Mucosa of gallbladder (tissue), 1 donor: ENCODE results near the gene TTC39C. TPM values are rescaled to one million over a fixed set of nuclear protein-coding genes. Genes with fewer than 3 reads are reported as not detected.

ENCODE experiments used
- DNase-seq: peaks from one replicate; pipeline ENCODE4 v3.0.0-alpha.2; 2020; ENCODE audit warnings: low spot score
- total RNA-seq: library from RNA; stranded (reverse); gene quantifications from one replicate; pipeline ENCODE4 v1.2.1, GENCODE V29; 2021
- donor health status: DM: no; HTN: no; CAD: no.

Gene TTC39C
- 55.4 TPM for total RNA-seq

DNA sequence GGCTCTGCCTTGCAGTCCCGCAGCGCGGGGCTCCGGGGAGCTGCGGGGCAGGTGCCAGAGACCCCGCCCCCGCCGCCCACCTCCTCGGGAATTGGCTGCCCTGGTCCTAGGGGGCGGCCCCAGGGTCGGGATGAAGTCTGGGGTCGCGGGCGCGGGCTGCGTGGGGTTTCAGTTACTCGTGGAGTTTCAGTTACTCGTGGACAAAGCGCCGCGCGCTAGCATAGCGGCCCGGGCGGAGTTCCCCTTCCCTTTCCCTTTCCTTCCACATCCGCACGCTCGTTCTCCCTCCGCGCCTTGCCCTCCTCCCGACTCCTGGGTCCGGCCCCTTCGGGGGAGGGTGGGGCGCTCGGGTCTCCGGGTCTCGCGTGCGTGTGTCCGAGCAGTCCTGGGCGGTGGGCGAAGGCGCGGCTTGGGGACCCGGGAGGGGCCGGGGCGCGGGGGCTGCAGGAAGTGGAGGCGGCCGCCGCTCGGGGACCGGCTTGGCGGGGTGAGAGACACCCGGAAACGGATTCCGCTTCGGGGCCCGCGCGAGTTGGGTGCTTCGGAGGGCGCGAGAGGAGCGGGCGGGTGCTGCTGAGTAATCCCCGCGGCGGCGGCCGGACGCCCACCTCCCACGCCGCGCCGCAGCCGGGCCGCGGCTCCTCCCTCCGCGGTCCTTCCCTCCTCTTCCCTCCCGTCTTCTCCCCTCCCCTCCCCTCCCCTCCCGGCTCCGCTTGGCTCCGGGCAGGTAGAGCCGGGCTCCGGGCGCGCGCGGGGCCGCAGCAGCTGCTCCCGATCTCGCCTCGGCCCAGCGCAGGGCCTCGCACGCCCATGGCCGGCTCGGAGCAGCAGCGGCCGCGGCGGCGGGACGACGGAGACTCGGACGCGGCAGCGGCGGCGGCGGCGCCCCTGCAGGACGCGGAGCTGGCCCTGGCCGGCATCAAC lies at the start of gene TTC39C:
Gene TTC39C (plus strand): TSS at position 693 of the 924 bp plus-strand sequence. CDS start 118 bp downstream, at position 811.
- DNase-seq = peak; percentile 62

DNA sequence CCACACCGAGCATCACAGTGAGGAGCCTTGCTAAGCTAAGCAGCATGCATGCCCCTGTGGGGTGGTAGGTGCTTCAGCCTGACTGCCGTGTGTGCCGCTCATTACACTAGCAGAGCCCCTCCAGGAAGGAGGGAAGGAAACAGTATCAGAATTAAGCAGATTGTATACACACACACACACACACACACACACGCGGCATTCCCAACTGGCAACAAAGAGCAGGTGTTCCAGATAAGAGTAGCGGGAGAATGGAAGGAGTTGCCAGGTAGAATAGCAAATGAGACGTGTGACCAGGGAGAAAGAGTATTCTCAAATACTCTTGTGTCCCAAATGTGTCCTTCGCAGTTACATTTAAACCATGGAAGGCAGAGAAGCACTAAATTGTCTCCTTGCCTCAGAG lies 47.6 kb upstream of the TTC39C start:
- DNase-seq = no peak

GRCh38 chr18:23967321-23968089 lies 47.0 kb upstream of the TTC39C start:
- no peak for DNase-seq

- DNase-seq = no peak
Measured at GRCh38 chr18:23968638-23969604, 45.6 kb upstream of the TTC39C start.

- DNase-seq = no peak
Measured at GRCh38 chr18:23969664-23970063, 44.9 kb upstream of the TTC39C start.

DNA sequence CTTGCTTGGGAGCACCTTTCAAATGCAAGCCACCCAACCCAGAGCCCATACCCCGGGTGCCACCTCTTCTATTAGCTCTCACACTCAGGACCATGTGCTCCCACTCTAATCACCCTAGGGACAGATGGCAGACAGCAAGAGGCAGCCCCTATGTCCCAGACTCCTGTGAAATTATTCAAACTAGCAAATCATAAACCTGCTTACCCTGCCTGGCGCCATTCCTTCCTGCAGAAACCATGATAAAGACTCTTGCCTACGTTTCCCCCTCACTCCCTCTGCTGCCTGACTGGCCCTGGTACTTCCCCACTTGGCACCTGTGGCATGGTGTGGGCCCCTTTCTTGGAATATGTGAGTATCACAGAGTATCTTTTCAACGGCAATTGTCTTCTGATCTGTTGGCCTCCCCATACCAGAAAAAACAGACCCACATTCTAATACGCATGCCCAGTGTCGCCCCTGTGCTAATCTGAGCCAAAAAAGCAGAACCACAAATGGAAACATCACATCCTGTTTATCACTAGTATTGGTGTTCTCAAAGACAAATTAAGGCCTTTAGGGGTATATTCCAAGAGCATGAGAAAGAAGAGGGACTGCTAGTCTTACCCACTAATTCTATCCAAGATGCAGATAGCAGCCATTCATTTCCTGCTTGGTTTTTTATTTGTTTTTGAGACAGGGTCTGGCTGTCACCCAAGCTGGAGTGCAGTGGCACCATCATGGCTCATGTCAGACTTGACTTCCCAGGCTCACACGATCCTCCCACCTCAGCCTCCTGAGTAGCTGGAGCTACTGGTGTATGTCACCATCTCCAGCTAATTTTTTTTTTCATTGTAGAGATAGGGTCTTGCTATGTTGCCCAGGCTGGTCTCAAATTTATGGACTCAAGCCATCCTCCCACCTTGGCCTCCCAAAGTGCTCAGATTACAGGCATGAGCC lies 44.1 kb upstream of the TTC39C start:
- no peak for DNase-seq

GRCh38 chr18:23971097-23971440 lies 43.5 kb upstream of the TTC39C start:
- DNase-seq = no peak

DNA sequence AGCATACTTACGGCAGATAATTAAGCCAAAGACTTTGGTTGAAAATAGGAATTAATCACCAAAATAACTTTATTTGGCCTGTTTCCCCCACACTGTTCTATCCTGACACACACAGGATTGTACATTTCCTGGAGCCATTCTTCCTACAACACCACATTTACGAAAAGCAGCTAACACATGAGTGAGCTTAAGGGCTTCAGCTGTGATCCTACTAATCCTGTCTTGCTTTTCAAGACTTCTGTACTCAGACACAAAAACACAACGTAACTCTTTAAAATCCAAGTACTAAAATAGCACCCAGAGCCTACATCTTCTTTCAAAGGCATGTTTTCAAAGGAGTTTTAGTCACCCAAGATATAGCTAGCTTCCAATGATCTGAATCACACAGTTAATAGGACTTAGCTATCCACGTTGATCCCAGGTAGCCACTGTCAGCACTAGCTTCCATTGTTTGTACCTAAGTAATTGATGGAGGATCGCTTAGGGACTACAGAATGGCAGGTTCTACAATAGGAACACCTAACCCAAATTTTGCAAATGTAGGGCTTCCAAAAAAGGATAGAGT lies 42.8 kb upstream of the TTC39C start:
- no peak for DNase-seq

DNA sequence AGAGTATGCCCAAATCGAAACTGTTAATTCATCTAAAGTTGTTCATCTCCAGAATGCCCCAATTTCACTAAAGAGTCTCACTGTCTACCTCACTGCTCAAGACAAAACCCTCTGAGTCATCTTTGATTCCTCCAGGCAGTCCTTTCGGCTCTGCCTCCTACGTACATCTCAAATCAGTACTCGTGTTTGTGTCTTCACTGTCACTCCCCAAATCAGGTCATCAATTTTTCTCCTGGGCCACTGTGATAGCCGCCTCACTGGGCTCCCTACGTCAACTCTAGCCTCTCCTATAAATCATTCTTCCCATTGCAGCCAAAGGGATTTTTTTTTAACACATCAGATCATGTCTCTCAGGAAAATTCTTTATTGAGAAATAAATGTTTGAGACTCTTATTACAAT lies 42.1 kb upstream of the TTC39C start:
- DNase-seq = no peak

- DNase-seq = no peak
Measured at GRCh38 chr18:23977103-23977502, 37.5 kb upstream of the TTC39C start.

DNA sequence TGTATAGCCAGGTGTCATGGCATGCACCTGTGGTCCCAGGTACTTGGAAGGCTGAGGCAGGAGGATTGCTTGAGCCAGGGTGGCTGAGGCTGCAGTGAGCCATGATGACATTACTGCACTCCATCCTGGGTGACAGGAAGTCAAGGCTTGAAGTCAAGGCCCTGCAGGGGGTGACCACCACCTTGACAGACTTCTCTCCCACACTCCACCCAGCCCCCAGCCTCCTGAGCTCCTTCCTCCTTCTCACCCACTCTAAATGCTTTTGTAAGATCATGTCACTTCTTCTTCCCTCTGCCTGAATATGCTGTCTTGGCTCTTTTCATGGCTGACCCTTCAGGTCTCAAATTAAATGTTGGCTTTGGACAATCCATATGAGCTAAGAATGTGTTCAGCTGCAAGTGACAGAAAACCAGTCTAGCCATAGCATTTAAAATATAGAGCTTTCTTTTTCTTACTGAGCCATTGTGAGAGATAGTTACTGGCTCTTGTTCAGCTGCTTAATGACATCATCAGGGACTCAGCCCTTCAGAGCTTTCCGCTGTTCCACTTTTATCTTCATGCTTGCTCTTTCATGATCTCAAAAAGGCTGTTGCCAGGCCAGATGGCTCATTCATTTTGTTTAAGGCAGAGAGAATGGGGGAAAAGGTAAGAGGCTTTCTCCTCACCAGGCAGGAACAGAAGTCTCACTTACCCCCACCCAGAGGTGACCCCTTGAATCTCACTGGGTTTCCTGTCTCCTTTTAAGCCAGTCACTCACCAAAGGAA lies 36.7 kb upstream of the TTC39C start:
- DNase-seq = no peak

GRCh38 chr18:23981369-23981980 lies 33.1 kb upstream of the TTC39C start:
- no peak for DNase-seq

- DNase-seq = peak; percentile 71
Measured at GRCh38 chr18:23982155-23983079, 32.1 kb upstream of the TTC39C start.

DNA sequence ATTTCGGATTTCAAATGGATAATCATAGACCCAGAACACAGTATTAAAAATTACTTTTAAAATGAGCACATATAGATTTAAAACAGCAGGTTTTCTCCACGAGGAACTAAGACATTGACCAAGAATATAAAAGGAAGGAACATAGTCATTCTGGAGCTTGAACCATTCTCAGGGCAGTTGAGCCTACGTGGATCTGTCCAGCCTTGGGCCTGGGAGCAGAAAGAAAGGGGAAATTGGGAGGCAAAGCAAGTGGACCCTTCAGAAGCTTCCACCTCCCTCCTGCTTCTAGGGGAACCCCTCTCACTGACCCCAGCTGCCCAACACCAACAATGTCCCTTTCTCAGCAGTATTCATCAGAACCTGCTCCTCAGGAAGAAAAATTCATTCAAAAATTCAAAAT lies 31.4 kb upstream of the TTC39C start:
- DNase-seq = no peak

- DNase-seq = no peak
Measured at GRCh38 chr18:23986600-23987359, 27.8 kb upstream of the TTC39C start.

- DNase-seq = no peak
Measured at GRCh38 chr18:23990474-23991410, 23.8 kb upstream of the TTC39C start.
